GM15510 (cell line): ENCODE measurements around the gene ZNF583.

Experiments
- POLR2A ChIP-seq: IDR thresholded peaks from 3 replicates; pipeline ENCODE4 v1.6.1; 2011; ENCODE audit warnings: borderline replicate concordance; ENCODE audit not compliant: insufficient read length; ENCODE audit errors: extremely low read depth

The ZNF583 gene

DNA sequence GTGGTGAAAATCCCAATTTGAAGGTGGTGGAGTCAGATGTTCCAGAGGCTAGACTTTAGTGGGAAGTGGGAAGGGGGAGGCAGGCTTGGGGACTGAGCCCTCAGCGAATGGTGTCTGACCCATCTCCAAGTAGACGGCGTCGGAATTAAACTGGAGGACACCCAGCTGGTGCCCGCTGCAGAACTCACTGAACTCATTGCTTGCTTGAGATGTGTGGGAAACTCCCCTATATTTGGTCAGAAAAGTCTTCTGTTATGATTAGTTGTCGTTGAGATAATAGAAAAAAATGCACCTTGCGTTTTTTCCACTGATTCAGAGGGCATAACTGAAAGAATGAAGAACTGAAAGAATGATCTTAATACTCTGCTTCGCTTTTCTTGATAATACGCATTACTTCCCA lies 871 bp upstream of the ZNF583 start:
- TF ChIP-seq POLR2A, result no peak

DNA sequence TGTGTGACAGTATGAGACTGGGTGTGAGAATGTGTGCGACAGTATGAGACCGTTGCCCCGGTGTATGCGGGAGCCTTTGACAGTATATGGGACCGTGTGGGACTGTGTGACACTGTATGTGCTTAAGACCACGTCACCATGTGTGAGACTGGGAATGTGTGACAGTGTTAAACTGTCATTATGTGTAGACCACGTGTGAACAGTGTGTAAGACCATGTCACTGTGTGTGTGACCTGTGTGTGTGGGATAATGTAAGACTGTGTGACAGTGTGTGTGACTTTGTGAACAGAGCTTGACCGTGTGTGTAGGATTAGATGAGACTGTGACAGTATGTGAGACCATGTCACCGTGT lies 549 bp downstream of the ZNF583 start:
- TF ChIP-seq POLR2A, result no peak

DNA sequence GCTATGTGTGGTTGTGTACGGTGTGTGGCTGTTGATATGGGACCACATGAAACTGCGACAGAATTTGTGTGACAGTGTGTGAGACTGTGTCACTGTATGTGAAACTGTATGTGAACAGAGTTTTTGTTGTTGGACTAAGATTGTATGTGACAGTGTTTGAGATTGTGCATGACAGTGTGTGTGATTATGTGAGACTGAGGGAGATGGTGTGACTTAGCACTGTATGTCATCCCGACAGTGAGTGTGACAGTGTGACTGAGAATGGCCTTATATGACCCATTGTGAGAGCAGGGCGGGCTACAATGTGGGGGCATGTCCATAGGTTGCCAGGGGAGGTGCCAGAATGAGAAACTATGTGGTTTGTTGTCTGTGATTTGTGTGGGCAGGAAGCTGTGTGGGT lies 930 bp downstream of the ZNF583 start:
- no peak for TF ChIP-seq POLR2A

DNA sequence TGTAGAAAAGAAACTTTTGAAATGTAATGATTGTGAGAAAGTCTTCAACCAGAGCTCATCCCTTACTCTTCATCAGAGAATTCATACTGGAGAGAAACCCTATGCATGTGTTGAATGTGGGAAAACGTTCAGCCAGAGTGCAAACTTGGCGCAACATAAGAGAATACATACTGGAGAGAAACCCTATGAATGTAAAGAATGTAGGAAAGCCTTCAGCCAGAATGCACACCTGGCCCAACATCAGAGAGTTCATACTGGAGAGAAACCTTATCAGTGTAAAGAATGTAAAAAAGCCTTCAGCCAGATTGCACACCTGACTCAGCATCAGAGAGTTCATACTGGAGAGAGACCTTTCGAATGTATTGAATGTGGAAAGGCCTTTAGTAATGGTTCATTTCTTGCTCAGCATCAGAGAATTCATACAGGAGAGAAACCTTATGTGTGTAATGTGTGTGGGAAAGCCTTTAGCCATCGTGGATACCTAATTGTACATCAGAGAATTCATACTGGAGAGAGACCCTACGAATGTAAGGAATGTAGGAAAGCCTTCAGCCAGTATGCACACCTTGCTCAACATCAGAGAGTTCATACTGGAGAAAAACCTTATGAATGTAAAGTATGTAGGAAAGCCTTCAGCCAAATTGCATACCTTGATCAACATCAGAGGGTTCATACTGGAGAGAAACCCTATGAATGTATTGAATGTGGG lies 19.3 kb downstream of the ZNF583 start:
- no peak for TF ChIP-seq POLR2A

DNA sequence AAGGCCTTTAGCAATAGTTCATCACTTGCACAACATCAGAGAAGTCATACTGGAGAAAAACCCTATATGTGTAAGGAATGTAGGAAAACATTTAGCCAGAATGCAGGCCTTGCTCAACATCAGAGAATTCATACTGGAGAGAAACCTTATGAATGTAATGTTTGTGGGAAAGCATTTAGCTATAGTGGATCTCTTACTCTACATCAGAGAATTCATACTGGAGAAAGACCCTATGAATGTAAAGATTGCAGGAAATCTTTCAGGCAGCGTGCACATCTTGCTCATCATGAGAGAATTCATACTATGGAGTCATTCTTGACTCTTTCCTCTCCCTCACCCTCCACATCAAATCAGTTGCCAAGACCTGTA lies 19.8 kb downstream of the ZNF583 start:
- no peak for TF ChIP-seq POLR2A

DNA sequence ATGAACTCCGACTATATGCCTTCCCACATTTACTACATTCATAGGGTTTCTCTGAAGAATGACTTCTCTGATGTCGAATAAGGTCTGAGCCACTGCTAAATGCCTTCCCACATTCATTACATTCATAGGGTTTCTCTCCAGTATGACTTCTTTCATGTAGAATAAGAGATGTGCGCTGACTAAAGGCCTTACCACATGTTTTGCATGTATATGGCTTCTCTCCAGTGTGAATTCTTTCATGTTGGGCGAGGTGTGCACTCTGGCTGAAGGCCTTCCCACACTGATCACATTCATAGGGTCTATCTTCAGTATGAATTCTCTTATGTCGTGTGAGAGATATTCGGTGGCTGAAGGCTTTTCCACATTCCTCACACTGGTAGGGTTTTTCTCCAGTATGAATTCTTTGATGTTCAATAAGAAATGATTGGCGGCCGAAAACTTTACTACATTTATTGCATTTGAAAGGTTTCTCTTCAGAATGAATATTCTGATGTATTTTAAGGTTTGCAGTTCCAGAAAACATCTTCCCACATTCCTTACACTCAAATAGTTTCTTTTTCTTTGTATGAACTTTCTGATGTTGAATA lies 37.2 kb downstream of the ZNF583 start:
- no peak for TF ChIP-seq POLR2A

DNA sequence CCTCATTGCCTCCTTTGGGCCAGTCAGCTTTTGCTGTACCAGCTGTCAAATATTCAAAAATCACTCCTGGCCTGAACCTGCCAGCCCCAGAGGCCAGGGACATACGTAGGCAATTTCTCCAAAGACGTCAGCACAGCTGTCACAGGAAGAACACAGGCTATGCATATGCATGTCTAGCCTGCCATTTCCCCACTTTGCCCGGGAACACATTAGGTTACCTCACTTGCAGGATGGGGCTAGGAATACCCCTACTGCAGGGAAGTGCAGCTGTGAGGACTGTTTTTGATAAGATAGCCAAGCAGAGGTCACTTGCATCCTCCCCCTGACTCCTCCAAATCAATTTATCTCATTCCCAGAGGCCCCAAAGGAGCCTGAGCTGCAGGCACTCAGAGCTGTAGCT lies 70.2 kb downstream of the ZNF583 start:
- no peak for TF ChIP-seq POLR2A

DNA sequence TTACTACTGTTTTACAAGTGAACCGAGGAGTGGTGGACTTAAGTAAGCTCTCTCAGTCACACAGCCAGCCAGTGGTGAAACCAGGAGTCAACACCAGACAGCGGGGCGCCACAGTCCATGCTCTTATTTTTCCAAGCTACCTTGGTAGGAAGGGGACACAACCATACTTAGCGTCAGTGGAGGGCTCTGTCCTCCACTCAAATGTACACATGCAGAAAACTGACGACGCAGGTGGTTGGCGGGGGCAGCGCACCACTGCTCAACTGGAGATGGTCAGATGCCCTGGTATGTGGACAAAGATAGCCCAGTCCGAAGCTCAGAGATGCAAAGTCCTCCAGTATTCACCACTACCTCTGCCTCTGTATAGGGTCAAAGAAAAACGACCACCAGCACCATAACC lies 72.0 kb downstream of the ZNF583 start:
- TF ChIP-seq POLR2A, result no peak
